ENCODE data around the gene CENPB.

DNA sequence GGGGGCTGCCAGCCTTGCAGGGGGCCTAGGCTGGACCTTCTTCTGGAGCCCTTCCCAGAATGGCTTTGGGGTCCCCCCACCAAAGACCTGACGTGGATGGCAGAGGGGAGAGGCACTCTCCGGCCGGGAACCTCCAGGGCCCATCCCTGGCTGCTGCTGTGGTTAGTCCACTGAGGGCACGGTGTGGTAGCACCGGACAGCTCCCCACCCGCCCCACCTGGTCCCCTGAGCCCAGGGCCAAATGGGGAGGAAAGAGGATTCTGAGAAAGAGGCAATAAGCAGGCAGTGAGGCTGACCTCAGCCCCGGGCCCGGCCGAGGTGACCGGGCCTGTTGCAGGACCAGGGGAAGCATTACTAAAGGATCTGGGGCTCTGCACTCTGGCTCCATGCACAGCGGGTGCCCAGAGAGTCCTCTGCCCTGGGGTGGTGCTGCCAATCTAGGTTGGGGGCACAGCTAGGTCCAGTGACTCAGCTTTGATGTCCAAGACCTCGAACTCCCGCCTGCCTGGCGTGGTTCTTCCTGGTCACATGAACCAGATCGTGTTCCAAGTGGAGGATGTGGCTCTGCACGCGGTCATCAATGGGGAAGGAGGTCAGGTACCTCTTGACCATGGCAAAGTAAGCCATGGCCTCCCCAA lies 2.2 kb downstream of the CENPB start:
- TF ChIP-seq POLR2A (IDR thresholded peaks at IDR 0.05) (no peak), CTCF (IDR thresholded peaks at IDR 0.05) (no peak)

All from testis (tissue), 2 donors.